Neuronal stem cell (in vitro differentiated cells): Measurements from ENCODE around the gene KHSRP.

Experiments used
- DNase-seq: peaks from one replicate; pipeline ENCODE4 v3.0.0-alpha.2; 2013; ENCODE audit warnings: low spot score
- H2AFZ ChIP-seq: one replicate; pipeline ENCODE4 v1.6.1; 2013; ENCODE audit warnings: mild to moderate bottlenecking, low read length, inconsistent platforms
- H2AK5ac ChIP-seq: 2 replicates; pipeline ENCODE4 v1.6.1; 2013; ENCODE audit warnings: low read depth, mild to moderate bottlenecking, inconsistent platforms, low read length, moderate library complexity, mixed read lengths
- H2BK120ac ChIP-seq: 2 replicates; pipeline ENCODE4 v1.6.1; 2013; ENCODE audit warnings: low read depth, mild to moderate bottlenecking, inconsistent platforms, low read length, moderate library complexity, mixed read lengths
- H2BK12ac ChIP-seq: one replicate; pipeline ENCODE4 v1.6.1; 2013; ENCODE audit warnings: low read length, inconsistent platforms
- H2BK15ac ChIP-seq: 2 replicates; pipeline ENCODE4 v1.6.1; 2013; ENCODE audit warnings: mild to moderate bottlenecking, low read length, inconsistent platforms, mixed read lengths
- H2BK5ac ChIP-seq: one replicate; pipeline ENCODE4 v1.6.1; 2013; ENCODE audit warnings: inconsistent platforms, mild to moderate bottlenecking, low read length, moderate library complexity
- H3K14ac ChIP-seq: one replicate; pipeline ENCODE4 v1.6.1; 2013; ENCODE audit warnings: low read length, inconsistent platforms
- H3K18ac ChIP-seq: 2 replicates; pipeline ENCODE4 v1.6.1; 2013; ENCODE audit warnings: low read length, inconsistent platforms
- H3K23ac ChIP-seq: 2 replicates; pipeline ENCODE4 v1.6.1; 2013; ENCODE audit warnings: low read depth, mild to moderate bottlenecking, mixed read lengths, low read length, inconsistent platforms; ENCODE audit not compliant: poor library complexity
- H3K27ac ChIP-seq: replicated peaks from 3 replicates; pipeline ENCODE4 v1.5.1; 2013; ENCODE audit warnings: low read length, inconsistent platforms
- H3K27me3 ChIP-seq, 3 experiments: 2 replicates each; pipeline ENCODE4 v1.6.1; 2013; ENCODE audit warnings: low read length in 3 of 3, mild to moderate bottlenecking in 2 of 3, inconsistent platforms in 1 of 3, low read depth in 1 of 3, mixed read lengths in 1 of 3, moderate library complexity in 1 of 3; ENCODE audit not compliant: control insufficient read depth in 3 of 3, insufficient read depth in 3 of 3
- H3K36me3 ChIP-seq, 2 donors: replicated peaks in 1 of 2; 2 replicates each; pipeline ENCODE4 v1.6.1; 2013; ENCODE audit warnings: low read length in 2 of 2; ENCODE audit not compliant: control insufficient read depth in 2 of 2, insufficient read depth in 2 of 2
- H3K4ac ChIP-seq: 2 replicates; pipeline ENCODE4 v1.6.1; 2013; ENCODE audit warnings: inconsistent platforms, mild to moderate bottlenecking, low read length, moderate library complexity
- H3K4me1 ChIP-seq, 2 donors: 1 replicate in 1 of 2; 2 replicates in 1 of 2; pipeline ENCODE4 v1.6.1; 2013; ENCODE audit warnings: low read length in 2 of 2, low read depth in 1 of 2; ENCODE audit not compliant: control insufficient read depth in 2 of 2, insufficient read depth in 1 of 2
- H3K4me2 ChIP-seq: one replicate; pipeline ENCODE4 v1.6.1; 2013; ENCODE audit warnings: mild to moderate bottlenecking, low read length, inconsistent platforms; ENCODE audit not compliant: insufficient read depth, poor library complexity, severe bottlenecking
- H3K4me3 ChIP-seq, 2 donors: 2 replicates each; pipeline ENCODE4 v1.5.1; 2013; ENCODE audit warnings: low read length in 2 of 2, mild to moderate bottlenecking in 2 of 2, inconsistent platforms in 1 of 2, moderate library complexity in 1 of 2
- H3K79me1 ChIP-seq: one replicate; pipeline ENCODE4 v1.6.1; 2013; ENCODE audit warnings: low read depth, mild to moderate bottlenecking, inconsistent platforms, low read length, moderate library complexity
- H3K9ac ChIP-seq: one replicate; pipeline ENCODE4 v1.6.1; 2013; ENCODE audit warnings: mild to moderate bottlenecking, low read depth, low read length, inconsistent platforms; ENCODE audit not compliant: poor library complexity
- H3K9me3 ChIP-seq, 2 donors: replicated peaks in 1 of 2; 2 replicates each; pipeline versions ENCODE3 to v1.6.1; 2013; ENCODE audit warnings: low read length in 2 of 2, mild to moderate bottlenecking in 2 of 2, inconsistent platforms in 1 of 2, low read depth in 1 of 2, mixed read lengths in 1 of 2, moderate library complexity in 1 of 2; ENCODE audit not compliant: control insufficient read depth in 2 of 2, insufficient read depth in 1 of 2
- H4K8ac ChIP-seq: one replicate; pipeline ENCODE4 v1.6.1; 2013; ENCODE audit warnings: low read depth, mild to moderate bottlenecking, inconsistent platforms, low read length, moderate library complexity
- H4K91ac ChIP-seq: one replicate; pipeline ENCODE4 v1.6.1; 2013; ENCODE audit warnings: low read length, low read depth, mild to moderate bottlenecking, inconsistent platforms; ENCODE audit not compliant: poor library complexity
- WGBS, 2 donors: extraction: QIAGEN DNeasy Blood & Tissue Kit; methylation state at CpG; one replicate each; pipeline ENCODE4 v1.1.7; 2013; ENCODE audit warnings: missing lambda C conversion rate in 2 of 2, mixed read lengths in 1 of 2; ENCODE audit not compliant: insufficient read length in 2 of 2, insufficient replicate concordance in 1 of 2; ENCODE audit errors: extremely low coverage in 2 of 2; 5-methylcytosine and 5-hydroxymethylcytosine counted together

Gene KHSRP

DNA sequence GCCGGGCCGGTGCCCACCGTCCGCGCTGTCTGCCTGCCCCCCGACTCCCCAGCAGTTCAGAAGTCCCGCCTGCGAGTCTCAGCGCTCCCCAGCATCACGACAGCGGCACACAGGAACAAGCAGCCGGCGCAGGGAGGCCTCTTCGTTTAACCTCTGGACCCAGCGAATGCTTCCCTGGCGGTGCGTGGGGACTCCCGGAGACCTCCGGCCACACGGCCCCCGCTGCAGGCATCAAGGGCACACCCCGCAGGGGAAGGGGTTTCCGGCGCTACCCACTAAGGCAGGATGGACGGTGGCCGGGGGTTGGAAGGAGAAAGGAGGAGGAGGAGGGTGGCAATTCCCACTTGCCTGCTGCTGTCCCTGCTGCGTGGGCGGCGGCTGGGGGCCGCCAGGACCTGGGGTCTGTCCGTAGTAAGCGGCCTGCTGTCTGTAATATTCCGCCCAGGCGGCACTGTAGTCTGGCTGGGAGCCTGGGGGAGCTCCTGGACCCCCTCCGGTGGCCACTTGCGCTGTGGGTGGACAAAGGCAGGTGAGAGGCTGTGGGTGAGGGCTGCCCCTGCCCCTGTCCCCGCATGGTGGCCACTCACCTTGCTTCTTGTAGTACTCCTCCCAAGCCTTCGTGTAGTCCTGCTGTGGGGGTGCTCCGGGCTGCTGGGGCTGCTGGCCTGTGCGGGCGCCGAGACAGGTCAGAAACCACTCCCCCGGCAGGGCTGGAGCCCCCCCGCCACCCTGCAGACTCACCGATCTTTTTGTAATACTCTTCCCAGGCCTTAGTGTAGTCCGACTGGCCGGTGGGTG lies 9.6 kb downstream of the KHSRP start:
- no peak overlapping the region for H3K23ac ChIP-seq
- H2AFZ ChIP-seq = no peak overlapping the region
- H2AK5ac ChIP-seq = no peak overlapping the region
- H3K4ac ChIP-seq = no peak overlapping the region
- no peak overlapping the region for H3K18ac ChIP-seq
- H3K36me3 ChIP-seq = peaks cover 53 to 75% of the 10 kb centered on the region in 2 donors
- no peak overlapping the region for H2BK15ac ChIP-seq
- no peaks in the 10 kb centered on the region for H3K4me1 ChIP-seq
- H3K4me3 ChIP-seq = no peak overlapping the region
- no CpG with 5 or more reads among the region's 47 CpGs for WGBS, 2 donors
- H3K4me2 ChIP-seq = no peak overlapping the region
- H3K79me1 ChIP-seq = peaks cover 33% of the 10 kb centered on the region
- H4K91ac ChIP-seq = no peak overlapping the region
- no peak overlapping the region for H3K9ac ChIP-seq
- H2BK5ac ChIP-seq = no peak overlapping the region
- no peak overlapping the region for H3K14ac ChIP-seq
- H2BK120ac ChIP-seq = no peak overlapping the region
- peak overlapping the region; percentile 43 for H4K8ac ChIP-seq
- no peak overlapping the region for H3K27ac ChIP-seq
- H2BK12ac ChIP-seq = peak overlapping the region; percentile 41
- DNase-seq = no peak
- H3K9me3 ChIP-seq = no peaks in the 10 kb centered on the region
- no peaks in the 10 kb centered on the region for H3K27me3 ChIP-seq

DNA sequence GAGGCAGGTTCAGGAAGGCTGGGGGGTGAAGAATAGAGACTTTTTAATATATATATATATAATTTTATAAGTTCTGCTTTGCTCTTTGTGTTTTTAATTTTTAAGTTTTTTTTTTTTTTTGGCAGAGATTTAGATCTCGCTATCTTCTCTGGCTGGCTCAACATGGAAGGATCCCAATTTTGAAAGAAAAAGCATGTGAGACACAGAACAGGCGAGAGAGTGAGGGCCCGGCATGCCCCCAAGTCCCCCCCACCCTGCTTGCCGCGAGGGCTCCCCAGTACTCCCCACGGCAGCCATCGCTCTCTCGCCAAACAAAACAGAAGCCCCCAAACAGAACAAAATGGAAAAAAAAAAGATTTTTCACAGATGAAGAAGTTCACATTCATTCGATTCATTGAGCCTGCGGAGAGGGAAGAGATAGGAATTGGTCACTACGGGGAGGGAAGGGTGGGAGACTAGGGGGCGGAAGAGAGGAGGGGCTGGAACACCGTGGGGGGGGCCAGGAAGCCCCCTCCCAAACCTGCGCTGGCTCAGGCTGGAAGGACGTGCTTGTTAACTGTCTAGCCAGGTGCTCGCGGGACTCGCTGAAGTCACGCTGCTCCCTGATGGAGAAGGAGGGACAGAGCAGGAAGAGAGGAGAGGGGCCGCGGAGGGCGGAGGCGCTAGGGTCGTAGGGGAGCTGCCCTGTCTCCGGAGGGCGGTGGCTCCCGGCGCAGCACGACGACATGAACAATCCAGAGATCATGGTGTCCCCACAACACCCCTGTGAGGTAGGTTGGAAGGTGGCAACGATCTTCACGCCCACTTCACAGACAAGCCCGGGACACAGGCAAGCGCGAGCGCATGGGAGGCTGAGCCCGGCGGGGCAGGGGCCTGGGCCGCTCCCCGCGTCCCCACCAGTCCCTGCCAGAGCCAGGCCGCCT lies 10.6 kb downstream of the KHSRP start:
- WGBS, 2 donors = no CpG with 5 or more reads among the region's 42 CpGs
- Histone ChIP-seq H3K18ac (no peak overlapping the region), H3K4me3 (no peak overlapping the region)

DNA sequence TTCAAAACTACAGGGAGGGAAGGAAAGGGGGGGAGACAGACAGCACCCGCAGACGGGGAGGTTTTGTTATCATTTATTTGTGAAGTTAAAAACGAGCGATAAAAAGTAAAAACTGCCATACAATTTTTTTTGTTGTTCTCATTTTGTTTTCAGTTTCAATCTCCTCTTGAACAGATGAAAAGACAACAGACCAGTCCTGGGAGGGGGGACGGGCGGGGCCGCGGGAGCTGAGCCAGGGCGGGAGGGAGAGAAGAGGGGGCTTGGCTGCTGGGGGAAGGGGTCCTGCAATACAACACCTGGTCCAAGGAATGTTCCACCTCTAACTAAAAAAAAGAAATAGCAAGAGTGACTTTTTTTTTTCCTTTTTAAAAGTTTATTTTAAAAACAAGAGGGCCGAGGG lies 11.3 kb downstream of the KHSRP start:
- DNase-seq = no peak
- H3K4ac ChIP-seq = no peak overlapping the region
- H3K4me2 ChIP-seq = no peak overlapping the region
- H4K91ac ChIP-seq = no peak overlapping the region
- H3K23ac ChIP-seq = no peak overlapping the region
- no peaks in the 10 kb centered on the region for H3K9me3 ChIP-seq
- H2AFZ ChIP-seq = no peak overlapping the region
- no peaks in the 10 kb centered on the region for H3K27me3 ChIP-seq
- no peak overlapping the region for H2BK120ac ChIP-seq
- no peak overlapping the region for H3K27ac ChIP-seq
- H3K9ac ChIP-seq = no peak overlapping the region
- peaks cover 37 to 58% of the 10 kb centered on the region in 2 donors for H3K36me3 ChIP-seq
- H3K14ac ChIP-seq = no peak overlapping the region
- no peak overlapping the region for H2BK15ac ChIP-seq
- no peak overlapping the region for H3K18ac ChIP-seq
- H2BK12ac ChIP-seq = no peak overlapping the region
- H3K79me1 ChIP-seq = peaks cover 26% of the 10 kb centered on the region
- H3K4me1 ChIP-seq = no peaks in the 10 kb centered on the region
- no peak overlapping the region for H4K8ac ChIP-seq
- no CpG with 5 or more reads among the region's 10 CpGs for whole genome bisulfite sequencing, 2 donors
- H2BK5ac ChIP-seq = no peak overlapping the region
- no peak overlapping the region for H2AK5ac ChIP-seq
- H3K4me3 ChIP-seq = no peak overlapping the region

More for the DNA sequence above, 10.6 kb downstream of the KHSRP start:
- no peak overlapping the region for H3K9ac ChIP-seq
- DNase-seq = no peak
- H3K4ac ChIP-seq = no peak overlapping the region
- H2BK5ac ChIP-seq = no peak overlapping the region
- no peak overlapping the region for H2AFZ ChIP-seq
- H3K14ac ChIP-seq = no peak overlapping the region
- no peaks in the 10 kb centered on the region for H3K27me3 ChIP-seq
- no peak overlapping the region for H2BK120ac ChIP-seq
- H2BK12ac ChIP-seq = no peak overlapping the region
- H3K27ac ChIP-seq = no peak overlapping the region
- H2AK5ac ChIP-seq = no peak overlapping the region
- H4K91ac ChIP-seq = no peak overlapping the region
- peaks cover 44 to 65% of the 10 kb centered on the region in 2 donors for H3K36me3 ChIP-seq
- no peak overlapping the region for H4K8ac ChIP-seq
- H3K23ac ChIP-seq = peak overlapping the region; percentile 87
- no peaks in the 10 kb centered on the region for H3K9me3 ChIP-seq
- H3K79me1 ChIP-seq = peaks cover 33% of the 10 kb centered on the region
- H2BK15ac ChIP-seq = no peak overlapping the region
- no peak overlapping the region for H3K4me2 ChIP-seq
- H3K4me1 ChIP-seq = no peaks in the 10 kb centered on the region
